ENCODE data around the gene C10orf53. TPM values are rescaled to one million over a fixed set of nuclear protein-coding genes. Genes with fewer than 3 reads are reported as not detected.

The C10orf53 gene
- polyA plus RNA-seq, 2 of the 4 experiments (the other 2 are of a cell fraction): not detected

DNA sequence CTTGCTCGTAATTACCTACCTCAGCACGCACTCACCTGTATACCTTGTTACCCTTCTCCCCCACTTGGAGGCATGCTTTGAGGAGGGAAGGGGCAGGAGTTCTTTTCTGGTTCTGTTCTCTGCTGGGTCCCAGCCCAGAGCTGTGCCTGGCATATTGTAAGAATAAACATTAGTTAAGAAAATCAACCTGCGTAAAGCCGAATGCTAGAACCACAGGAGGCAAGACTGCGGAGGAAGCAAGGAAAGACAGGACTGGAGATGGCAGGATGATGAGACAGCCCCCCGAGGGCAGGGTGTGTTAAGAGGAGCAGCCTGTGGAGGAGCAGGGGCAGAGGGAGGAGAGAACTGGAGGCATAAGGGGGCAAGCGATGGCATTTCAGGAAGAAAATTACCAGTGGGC is 9.5 kb downstream of the C10orf53 start:
- TF ChIP-seq, protein P1, sequence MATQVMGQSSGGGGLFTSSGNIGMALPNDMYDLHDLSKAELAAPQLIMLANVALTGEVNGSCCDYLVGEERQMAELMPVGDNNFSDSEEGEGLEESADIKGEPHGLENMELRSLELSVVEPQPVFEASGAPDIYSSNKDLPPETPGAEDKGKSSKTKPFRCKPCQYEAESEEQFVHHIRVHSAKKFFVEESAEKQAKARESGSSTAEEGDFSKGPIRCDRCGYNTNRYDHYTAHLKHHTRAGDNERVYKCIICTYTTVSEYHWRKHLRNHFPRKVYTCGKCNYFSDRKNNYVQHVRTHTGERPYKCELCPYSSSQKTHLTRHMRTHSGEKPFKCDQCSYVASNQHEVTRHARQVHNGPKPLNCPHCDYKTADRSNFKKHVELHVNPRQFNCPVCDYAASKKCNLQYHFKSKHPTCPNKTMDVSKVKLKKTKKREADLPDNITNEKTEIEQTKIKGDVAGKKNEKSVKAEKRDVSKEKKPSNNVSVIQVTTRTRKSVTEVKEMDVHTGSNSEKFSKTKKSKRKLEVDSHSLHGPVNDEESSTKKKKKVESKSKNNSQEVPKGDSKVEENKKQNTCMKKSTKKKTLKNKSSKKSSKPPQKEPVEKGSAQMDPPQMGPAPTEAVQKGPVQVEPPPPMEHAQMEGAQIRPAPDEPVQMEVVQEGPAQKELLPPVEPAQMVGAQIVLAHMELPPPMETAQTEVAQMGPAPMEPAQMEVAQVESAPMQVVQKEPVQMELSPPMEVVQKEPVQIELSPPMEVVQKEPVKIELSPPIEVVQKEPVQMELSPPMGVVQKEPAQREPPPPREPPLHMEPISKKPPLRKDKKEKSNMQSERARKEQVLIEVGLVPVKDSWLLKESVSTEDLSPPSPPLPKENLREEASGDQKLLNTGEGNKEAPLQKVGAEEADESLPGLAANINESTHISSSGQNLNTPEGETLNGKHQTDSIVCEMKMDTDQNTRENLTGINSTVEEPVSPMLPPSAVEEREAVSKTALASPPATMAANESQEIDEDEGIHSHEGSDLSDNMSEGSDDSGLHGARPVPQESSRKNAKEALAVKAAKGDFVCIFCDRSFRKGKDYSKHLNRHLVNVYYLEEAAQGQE (IDR thresholded peaks at IDR 0.05): no peak
- no peak for TF ChIP-seq RFX5 (IDR thresholded peaks at IDR 0.05)
- no peak for TF ChIP-seq HEYL (CRISPR knock-in tag; IDR thresholded peaks at IDR 0.05)
- TF ChIP-seq, protein P2, sequence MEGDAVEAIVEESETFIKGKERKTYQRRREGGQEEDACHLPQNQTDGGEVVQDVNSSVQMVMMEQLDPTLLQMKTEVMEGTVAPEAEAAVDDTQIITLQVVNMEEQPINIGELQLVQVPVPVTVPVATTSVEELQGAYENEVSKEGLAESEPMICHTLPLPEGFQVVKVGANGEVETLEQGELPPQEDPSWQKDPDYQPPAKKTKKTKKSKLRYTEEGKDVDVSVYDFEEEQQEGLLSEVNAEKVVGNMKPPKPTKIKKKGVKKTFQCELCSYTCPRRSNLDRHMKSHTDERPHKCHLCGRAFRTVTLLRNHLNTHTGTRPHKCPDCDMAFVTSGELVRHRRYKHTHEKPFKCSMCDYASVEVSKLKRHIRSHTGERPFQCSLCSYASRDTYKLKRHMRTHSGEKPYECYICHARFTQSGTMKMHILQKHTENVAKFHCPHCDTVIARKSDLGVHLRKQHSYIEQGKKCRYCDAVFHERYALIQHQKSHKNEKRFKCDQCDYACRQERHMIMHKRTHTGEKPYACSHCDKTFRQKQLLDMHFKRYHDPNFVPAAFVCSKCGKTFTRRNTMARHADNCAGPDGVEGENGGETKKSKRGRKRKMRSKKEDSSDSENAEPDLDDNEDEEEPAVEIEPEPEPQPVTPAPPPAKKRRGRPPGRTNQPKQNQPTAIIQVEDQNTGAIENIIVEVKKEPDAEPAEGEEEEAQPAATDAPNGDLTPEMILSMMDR (IDR thresholded peaks at IDR 0.05): no peak
- no peak for ATAC-seq
- POLR2A ChIA-PET: no interaction called here
- no peak overlapping the region for H3K4me3 ChIP-seq
- H3K4me1 ChIP-seq: no peaks in the 10 kb centered on the region
- H3K27ac ChIP-seq: no peak overlapping the region
- 58% methylated on average over 7 of the region's 7 CpGs for WGBS (ENCODE audit: missing lambda C conversion rate)
- H3K9me3 ChIP-seq: no peaks in the 10 kb centered on the region
- CTCF ChIA-PET: no interaction called here
- no peak overlapping the region for H3K4me2 ChIP-seq
- no peak for FAIRE-seq
- DNase-seq (ENCODE audit: low read depth in 1 of 2, low spot score in 1 of 2): no peak

GRCh38 chr10:49689882-49690510 is 10.5 kb downstream of the C10orf53 start:
- TF ChIP-seq JUNB (IDR thresholded peaks at IDR 0.05) (no peak), HEYL (CRISPR knock-in tag; IDR thresholded peaks at IDR 0.05) (no peak), MAZ (IDR thresholded peaks at IDR 0.05; ENCODE audit: borderline replicate concordance, low read depth, low read length) (no peak), CHD4 (IDR thresholded peaks at IDR 0.05; ENCODE audit: borderline replicate concordance) (no peak), ZSCAN20 (CRISPR knock-in tag; IDR thresholded peaks at IDR 0.05) (no peak), FOSL2 (IDR thresholded peaks at IDR 0.05) (no peak), FOSL2 (CRISPR knock-in tag; IDR thresholded peaks at IDR 0.05) (no peak), CHD2 (IDR thresholded peaks at IDR 0.05; ENCODE audit: low read length, partially characterized antibody) (no peak)
- ATAC-seq: no peak
- 52% methylated on average over 12 of the region's 12 CpGs for WGBS (ENCODE audit: missing lambda C conversion rate)
- Histone ChIP-seq H3K4me3 (no peak overlapping the region), H3K4me2 (no peak overlapping the region), H3K4me1 (no peaks in the 10 kb centered on the region), H3K9me3 (no peaks in the 10 kb centered on the region), H3K27ac (no peak overlapping the region)
- ChIA-PET POLR2A (no interaction called here), CTCF (interaction anchor here (0.9 to 1.4 kb wide), 3 partner anchors 9 to 113 kb away, joined by 3 read pairs; no protein-coding TSS in a partner anchor)
- no peak for FAIRE-seq
- DNase-seq (ENCODE audit: low read depth in 1 of 2, low spot score in 1 of 2): no peak

DNA sequence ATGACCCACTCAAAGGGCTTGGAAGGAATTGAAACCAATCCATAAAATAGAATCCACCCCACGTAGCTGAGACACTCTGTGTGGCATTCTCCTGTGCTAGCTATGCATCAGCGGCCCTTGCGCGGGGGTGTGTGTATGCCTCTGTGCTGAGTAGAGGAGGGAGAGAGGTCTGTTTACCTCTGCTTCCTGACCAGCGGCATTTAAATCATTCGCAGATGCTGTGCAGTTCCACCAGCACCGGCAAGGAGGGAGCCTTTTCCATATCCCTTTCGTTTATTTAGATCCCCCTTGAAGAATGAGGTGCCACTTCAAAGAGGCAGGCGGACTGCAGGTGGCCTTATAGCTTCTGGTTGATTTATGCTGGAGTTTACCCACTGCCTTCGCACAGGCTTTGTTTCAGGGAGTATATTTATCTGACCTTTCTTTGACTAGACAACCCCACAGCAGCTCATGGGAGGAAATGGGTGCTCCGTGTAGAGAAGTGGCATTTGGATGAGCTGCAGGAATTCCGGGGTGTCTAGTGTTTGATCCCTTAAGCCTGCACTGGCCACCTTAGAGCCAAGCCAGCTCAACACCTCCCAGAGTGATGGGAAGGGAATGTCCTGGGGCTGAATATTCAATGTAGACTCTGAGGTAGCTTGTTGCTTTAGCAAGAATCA is 11.4 kb downstream of the C10orf53 start:
- Histone ChIP-seq H3K9me3 (no peaks in the 10 kb centered on the region), H3K4me3 (no peak overlapping the region), H3K4me1 (no peaks in the 10 kb centered on the region), H3K4me2 (no peak overlapping the region), H3K27ac (no peak overlapping the region)
- CTCF ChIA-PET: interaction anchor here (0.7 to 1.4 kb wide), 5 partner anchors 8 to 112 kb away, joined by 3 read pairs; no protein-coding TSS in a partner anchor
- POLR2A ChIA-PET: no interaction called here
- 53% methylated on average over 12 of the region's 12 CpGs for WGBS (ENCODE audit: missing lambda C conversion rate)
- ATAC-seq (no peak), DNase-seq (ENCODE audit: low read depth in 1 of 2, low spot score in 1 of 2) (no peak), FAIRE-seq (no peak)
- TF ChIP-seq CBX8 (IDR thresholded peaks at IDR 0.05) (no peak), NFE2L2 (conservative IDR thresholded peaks at IDR 0.05; ENCODE audit: low read length) (no peak), CHD4 (IDR thresholded peaks at IDR 0.05; ENCODE audit: borderline replicate concordance) (no peak), KDM5A (IDR thresholded peaks at IDR 0.05) (no peak), PHF8 (IDR thresholded peaks at IDR 0.05; ENCODE audit: borderline replicate concordance, low read depth) (no peak), JUN (IDR thresholded peaks at IDR 0.05) (no peak), ESRRA (IDR thresholded peaks at IDR 0.05; ENCODE audit: borderline replicate concordance, low read length) (no peak)
- TF ChIP-seq, protein P3, sequence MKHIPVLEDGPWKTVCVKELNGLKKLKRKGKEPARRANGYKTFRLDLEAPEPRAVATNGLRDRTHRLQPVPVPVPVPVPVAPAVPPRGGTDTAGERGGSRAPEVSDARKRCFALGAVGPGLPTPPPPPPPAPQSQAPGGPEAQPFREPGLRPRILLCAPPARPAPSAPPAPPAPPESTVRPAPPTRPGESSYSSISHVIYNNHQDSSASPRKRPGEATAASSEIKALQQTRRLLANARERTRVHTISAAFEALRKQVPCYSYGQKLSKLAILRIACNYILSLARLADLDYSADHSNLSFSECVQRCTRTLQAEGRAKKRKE (CRISPR knock-in tag; IDR thresholded peaks at IDR 0.05; ENCODE audit: low read depth): no peak
- TF ChIP-seq, protein P4, sequence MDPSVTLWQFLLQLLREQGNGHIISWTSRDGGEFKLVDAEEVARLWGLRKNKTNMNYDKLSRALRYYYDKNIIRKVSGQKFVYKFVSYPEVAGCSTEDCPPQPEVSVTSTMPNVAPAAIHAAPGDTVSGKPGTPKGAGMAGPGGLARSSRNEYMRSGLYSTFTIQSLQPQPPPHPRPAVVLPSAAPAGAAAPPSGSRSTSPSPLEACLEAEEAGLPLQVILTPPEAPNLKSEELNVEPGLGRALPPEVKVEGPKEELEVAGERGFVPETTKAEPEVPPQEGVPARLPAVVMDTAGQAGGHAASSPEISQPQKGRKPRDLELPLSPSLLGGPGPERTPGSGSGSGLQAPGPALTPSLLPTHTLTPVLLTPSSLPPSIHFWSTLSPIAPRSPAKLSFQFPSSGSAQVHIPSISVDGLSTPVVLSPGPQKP (IDR thresholded peaks at IDR 0.05; ENCODE audit: low read depth, low read length): no peak
- TF ChIP-seq, protein P1 (IDR thresholded peaks at IDR 0.05): no peak

Data from A549 (cell line).